NB4 (cell line): Measurements from ENCODE around the gene LMBR1L.

Experiments
- CTCF ChIP-seq: IDR thresholded peaks from one replicate; pipeline ENCODE4 v1.5.1; 2012; ENCODE audit warnings: low read depth, low read length
- MAX ChIP-seq: IDR thresholded peaks from 2 replicates; pipeline ENCODE4 v1.6.1; 2011; ENCODE audit warnings: low read depth, low read length
- MYC ChIP-seq: IDR thresholded peaks from 2 replicates; pipeline ENCODE4 v1.6.1; 2011; ENCODE audit warnings: low read depth, low read length
- POLR2A ChIP-seq: IDR thresholded peaks from 2 replicates; pipeline ENCODE4 v1.6.1; 2011; ENCODE audit warnings: mild to moderate bottlenecking; ENCODE audit not compliant: insufficient read length; ENCODE audit errors: extremely low read depth

DNA sequence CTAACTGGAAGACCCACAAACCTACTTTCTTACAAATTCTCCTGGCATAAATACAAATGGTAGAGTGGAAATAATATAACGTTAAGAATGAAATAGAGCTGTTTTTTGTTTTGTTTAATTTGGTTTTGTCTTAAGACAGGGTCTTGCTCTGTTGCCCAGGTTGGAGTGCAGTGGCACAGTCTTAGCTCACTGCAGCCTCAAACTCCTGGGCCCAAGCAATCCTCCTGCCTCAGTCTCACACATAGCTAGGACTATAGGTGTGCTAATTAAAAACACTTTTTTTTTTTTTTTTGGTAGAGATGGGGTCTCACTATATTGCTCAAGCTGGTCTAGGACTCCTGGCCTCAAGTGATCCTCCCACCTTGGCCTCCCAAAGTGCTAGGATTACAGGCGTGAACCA, 11.9 kb downstream of the LMBR1L start:
- TF ChIP-seq POLR2A (no peak), CTCF (no peak), MAX (no peak), MYC (no peak)
